Islet of Langerhans (tissue), 1 donor: Measurements from ENCODE around the gene IGF2.

Source experiments
- FAIRE-seq: peaks from one replicate; lab custom pipeline; 2011; peaks lifted over from hg19 to GRCh38; lab: Jason Lieb, UNC

Gene IGF2

DNA sequence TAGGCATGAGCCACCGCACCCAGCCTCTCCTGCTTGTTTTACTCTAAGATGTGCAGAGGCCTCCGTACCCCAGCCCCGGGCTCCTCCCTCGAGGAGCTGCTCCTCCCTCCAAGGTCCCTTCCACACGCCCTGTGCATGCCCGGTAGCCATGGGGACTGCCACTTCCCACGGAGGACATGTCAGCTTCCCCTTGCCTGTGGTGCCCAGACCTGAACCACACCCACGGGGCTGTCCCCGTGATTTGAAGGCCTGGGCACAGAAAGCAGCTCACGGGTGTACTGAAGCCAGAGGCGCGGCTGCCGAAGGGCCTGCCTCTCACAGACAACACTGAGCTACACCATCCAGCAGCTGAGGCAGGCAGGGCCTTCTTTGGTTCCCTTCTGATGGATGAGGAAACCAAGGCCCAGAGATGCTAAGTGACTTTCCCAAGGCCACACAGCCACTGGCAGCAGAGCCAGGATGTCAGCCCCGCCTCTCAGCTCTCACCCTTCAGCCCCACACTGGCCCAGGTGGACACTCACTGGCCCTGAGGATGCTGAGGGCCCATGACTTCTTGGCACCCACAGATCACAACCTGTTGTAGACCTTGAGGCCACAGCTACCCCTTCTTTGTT lies 14.5 kb upstream of the IGF2 start:
- FAIRE-seq = no peak

DNA sequence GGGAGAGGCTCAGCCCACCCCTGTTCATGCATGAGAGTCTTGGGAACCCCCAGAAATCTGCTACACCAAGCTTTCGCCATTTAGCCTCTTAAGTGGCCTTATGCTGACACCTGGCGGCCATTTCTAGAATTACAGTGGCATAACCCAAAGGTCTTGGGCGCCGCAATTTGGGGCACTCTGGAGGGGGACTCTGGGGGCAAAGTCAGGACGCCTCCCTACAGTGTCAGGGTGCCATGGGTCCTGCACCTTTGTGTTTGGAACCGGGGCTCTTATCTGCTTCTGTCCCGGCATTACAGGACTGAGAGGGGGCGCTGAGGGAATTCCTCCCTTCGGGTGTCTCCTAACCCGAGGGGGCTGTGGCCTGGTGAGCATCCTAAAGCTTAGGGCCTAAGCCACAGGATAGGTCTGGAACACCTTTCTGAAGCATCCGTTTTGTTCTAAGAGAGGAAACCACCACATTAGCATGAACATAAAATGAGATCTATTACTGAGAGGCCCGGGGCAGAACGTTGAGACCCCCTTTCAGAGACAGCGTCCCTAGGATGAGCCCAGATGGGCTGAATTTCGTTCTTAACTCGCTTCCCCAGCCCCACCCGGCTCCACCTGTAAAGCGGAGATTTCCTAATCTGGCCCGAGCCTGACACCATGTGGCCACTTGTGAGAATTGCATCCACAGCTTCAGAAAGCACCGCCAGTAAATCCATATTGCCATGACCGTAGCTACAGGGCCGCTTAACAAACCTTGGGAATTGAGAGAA lies 12.5 kb upstream of the IGF2 start:
- no peak for FAIRE-seq

DNA sequence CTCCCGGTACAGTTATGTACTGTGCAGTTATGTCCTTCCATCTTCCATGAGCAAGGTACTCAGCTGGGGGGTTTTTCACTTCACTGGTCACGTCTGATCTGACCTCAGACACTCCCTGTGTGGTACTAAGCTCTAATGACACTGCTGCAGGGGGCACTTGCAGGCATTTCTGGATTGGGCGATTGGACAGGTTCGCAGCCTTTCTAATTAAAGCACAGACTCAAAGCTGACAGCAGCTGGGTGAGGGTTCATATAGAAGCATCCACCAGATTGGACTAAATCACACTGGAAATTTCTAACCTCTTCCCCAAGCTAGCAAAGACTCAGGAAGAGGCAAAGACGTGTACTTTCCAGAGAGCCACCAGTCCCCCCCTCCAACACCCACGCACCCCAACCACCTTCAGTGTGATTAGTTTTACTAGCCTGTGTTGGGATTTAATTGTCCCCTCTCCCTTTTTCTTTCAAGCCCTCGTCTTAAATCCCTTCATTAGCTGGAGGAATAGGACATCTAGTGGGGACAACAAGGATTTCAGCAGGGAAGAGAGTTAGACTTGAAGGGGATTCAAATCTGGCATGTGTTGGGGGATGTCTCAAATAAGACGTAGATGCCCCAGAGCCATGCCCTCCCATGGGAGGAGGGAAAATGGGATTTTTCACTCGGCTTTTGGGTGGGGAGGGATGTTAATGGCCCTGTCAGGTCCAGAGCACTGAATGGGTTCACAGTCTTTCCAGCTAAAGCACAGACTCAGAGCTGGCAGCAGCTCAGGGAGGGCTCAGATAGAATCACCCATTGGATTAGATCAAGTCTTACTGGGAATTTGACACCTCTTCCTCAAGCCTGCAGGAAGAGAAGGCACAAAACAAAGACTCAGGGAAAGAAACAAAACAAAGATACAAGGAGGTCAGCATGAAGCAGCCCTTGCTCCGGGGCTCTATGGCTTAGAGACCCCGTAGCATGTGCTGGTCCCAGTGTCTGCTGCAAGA lies 11.0 kb upstream of the IGF2 start:
- peak; percentile 9 for FAIRE-seq

DNA sequence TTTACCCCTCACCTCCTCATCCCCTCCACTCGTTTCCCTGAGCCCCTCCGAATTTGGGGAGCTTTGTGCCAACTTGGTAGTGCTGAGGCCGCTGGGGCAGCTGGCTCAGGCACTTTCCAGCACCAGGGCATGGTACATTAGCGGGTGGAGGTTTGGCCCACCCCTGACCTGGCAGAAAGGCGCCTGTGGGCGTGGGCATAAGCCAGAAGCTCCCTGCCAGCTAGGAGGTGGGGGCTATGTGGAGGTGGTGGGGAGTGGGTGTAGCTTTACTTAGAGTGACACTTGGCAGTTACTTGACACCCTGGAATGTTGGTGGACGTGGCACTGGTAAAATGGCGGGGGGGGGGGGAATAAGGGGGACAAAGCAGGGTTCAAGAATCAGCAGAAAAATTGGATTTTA lies 10.3 kb upstream of the IGF2 start:
- FAIRE-seq = no peak

DNA sequence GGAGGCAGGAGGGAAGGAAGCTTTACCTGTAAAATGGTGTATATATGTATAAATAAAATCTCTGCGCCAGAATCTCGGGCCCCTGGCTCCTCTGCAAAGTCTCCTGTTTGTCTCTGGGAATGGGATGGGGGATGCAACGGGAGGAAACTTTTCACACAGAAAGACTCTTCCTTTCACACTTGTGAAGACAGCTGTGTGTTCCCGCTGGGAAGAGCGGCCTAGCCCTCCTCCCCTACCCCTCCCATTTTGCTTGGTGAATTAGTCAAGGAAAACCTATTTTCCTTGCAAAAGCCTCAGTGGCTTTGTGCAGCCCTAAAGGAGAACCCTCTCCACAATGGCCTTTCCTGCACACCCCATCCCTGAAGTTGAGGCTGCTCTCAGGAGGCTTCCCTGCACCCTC lies 9.4 kb upstream of the IGF2 start:
- FAIRE-seq = no peak

DNA sequence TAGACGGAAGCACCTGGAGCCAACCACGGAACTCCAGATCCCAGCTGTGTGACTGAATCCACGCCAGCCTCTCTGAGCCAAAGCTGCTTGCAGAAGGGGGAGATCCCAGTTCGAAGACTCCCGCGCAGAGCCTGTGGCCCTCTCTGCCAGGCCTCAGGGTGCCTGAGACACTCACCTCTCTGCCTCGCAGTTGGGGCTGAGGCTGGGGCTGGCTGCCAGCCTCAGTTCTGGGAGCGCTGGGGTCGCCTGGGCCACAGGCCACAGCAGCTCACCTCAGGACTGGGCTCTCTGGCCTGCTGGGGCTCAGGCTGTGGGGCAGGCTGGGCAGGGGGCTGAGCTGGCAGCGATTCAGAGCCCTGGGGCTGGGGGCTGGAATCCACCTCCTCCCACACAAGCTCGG lies 8.2 kb upstream of the IGF2 start:
- no peak for FAIRE-seq

DNA sequence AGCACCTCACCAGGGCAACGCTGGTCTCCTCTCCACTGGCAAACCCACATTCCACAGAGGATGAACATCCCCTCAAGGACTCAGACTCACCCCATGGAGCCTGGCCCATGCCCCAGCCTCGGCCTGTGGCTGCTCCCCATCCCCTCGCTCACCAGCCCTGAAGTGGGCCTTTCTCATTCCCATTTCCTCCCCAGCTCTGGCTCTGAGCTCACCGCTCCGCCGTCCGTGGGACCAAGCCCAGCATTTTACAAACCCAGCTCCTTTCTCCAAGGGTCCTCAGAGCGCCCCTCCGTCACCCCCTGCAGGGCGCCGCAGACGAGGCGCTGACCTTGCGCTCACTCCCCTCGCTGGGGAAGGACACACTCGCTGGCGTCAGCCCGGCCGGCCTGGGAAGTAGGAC lies 6.9 kb upstream of the IGF2 start:
- no peak for FAIRE-seq

DNA sequence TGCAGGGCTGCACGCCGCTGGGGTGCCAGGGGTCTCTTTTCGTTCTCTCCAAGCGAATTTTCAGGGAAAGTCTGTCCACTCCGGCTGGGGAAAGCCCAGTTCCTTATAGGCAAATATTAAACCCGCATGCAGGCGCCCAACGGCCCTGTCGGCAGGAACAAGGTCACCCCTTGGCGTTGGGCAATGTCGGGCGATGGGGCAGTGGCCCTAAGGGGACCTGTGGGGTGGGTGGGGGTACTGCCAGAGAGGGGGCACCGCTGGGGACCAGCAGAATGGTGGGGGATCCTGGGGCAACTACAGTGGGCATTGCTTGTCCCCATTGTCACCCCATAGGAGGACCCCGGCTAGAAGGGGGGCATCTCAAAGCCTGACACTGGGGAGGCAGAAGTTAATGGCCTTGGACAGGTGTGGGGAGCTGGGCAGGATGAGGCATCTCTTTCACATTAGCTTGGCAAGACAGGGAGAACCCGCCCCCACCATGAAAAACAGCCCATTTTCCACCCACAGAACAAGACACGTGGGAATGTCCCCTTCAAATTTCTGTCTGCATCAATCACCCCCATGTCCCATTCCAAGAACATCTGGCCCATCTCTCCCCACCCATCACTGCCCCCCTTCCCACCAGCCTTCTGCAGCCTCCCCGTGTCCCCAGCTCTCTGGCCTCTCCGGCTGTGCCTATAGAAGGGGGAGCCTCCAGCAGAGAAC lies 5.5 kb upstream of the IGF2 start:
- FAIRE-seq = no peak

DNA sequence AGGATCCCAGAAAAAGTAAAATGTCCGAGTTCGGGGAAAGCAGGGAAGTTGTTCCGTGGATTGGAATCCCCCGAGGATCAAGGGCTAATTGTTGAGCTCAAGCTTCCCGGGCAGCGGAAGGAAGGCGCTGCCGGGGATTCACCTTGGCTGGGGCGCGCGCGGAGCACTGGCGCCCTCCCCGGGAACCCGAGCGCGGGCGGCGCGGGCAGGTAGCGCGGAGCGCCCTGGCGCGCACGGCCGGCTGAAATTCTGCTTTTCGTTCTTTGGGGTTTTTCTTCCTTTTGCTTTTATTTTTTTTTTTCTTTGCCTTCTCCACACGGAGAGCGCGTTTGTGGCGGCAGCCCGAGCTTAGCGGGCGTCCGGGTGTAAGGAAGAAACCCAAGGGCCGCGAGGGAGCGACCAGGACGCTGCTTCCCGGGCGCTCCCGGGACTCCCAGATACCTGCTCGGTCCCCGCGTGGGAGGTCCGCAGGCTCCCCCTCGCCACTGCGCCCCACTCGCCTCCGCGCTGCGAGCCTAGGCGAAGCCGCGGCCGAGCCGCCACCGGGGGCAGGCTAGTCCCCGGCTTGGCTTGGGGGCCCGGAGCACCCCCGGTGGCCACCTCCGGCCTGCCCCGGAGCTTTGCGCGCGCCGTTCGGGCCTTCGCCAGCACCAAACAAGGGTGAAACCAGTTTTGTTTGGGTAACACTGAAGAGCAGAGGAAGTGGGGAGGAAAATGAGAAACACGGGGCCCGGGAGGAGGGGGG lies 4.8 kb upstream of the IGF2 start:
- FAIRE-seq = no peak

DNA sequence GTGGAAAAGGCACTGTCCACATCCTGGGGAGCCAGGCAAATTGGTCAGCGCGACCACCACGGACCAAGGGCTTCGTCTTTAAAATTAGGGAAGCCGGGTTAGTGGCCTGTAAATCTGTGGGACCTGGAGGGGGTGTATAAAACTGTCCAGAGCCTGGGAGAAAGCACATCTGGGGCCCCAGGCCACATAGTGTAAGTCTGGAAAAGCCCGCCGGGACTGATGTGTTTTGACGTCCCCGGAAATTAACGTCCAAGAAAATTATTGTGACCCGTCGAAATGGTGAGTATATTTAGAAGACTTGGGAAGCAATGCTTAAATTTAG lies 4.2 kb upstream of the IGF2 start:
- FAIRE-seq = no peak

DNA sequence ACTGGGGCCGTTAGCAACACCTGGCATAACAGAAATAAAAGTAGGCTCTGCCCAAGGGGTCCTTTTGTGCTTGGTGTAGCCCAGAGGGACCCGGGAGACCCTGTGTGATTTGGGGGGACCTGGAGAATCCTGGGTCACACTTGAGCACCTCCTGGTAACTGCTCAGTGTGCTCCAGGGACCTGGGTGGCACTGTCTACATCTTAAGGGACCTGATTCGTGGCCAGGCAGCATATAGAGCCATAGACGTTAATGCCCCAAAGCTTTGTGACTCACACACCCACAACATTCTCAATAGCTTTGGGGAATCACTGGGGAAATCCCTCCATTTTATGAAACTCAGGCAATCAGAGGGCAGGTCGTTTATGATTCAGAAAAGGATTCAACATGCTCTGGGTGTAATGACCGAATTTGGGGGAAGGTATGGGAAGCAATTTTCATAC lies 3.6 kb upstream of the IGF2 start:
- FAIRE-seq = no peak

DNA sequence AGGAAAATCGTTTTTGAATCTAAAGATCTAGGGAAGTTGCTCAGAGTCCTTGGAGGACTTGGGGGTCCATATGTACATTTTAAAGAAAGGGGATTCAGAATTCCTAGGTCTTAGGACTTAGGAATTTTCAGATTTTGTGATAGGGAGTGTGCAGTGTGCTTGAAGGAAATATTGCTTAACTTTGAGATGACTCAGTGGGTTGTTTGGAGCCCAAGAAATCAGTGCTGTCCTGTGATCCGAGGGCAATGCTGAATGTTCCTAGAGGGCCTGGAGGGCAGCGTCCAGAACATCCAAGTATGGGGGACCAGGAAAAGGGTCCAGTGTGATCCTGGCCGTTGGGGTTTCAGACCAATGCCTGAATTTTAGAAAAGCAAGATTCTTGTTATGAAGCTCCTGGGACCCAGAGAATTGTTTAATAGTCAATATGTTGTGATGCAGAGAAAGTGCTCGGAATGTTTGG lies 3.1 kb upstream of the IGF2 start:
- no peak for FAIRE-seq

DNA sequence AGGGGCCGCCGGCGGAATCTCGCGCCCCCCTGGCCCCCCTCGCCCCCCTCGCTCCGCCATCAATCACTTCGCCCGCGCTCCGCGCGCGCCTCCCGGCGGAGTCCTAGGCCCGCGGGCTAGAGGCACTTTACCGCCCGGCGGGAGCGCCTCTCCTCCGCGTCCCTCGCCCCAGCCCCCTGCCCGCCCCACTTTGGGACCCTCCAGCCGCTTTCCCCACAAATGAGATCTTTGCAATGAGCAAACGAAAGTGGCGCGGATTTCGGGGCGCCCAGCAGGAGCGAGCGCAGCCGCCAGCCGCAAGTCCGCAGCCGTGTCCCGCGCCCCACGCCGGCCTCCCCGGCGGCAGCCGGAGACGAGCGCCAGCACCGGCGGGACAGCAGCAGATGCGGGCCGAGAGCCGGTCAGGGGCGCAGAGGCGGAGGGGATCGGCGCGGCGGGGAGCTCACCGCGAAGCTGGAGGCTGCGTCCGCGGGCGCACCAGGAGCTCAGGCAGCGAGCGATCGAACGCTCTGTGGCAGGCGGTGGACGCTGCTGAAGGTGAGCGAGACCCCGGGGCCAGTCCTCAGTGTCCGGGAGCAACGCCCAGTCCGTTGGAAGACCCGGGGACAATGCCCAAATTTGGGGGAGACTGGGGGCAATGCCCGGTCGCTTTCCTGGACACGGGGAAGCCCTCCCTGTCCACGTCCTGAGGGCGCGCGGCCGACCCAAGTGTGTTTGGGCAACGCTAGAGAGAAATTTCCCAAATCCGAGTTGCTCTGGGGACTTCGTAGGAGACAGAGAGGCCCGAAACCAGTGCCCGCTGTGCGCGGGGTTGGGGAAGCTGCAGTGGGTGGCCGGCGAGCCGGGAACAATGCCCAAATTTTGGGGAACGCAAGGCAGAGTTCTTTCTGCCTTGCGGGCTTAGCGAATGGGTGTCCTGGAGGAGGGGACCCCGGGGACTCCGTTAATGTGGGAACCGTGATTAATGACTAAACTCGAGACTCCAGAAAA lies 1.5 kb upstream of the IGF2 start:
- no peak for FAIRE-seq

DNA sequence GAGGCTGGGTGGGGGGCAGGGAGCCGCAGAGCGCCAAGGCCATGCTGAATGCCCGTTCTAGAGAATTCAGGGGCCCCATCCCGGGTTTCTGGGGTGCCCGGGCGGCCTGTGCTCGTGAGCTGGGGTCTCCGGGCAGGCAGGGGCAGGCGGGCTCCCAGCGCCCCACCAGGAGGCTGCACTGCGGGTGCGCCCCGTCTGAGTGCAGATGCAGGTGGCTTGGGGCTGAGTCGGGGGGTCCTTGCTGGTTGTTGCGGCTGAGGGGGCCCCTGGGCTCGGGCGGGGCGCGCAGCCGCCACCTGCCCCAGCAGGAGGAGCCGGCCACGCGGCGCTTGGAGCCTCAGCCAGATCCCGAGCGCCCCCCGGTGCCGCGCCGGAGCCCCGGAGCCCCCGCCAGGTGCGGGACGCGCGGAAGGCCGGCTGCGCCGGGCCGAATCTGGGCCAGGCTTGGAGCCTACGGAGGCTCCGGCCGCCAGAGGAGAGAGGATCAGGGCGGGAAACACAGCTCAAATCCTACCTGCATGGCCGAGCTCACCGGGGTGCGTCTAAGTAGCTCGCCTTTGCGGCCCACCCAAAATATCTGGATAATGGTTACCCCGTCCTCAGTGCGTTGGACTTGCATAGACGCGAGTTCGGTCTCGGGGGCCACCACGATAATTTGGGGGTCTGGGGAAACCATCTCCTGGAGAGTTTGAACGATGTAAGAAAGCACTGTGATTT lies 590 bp upstream of the IGF2 start:
- no peak for FAIRE-seq

DNA sequence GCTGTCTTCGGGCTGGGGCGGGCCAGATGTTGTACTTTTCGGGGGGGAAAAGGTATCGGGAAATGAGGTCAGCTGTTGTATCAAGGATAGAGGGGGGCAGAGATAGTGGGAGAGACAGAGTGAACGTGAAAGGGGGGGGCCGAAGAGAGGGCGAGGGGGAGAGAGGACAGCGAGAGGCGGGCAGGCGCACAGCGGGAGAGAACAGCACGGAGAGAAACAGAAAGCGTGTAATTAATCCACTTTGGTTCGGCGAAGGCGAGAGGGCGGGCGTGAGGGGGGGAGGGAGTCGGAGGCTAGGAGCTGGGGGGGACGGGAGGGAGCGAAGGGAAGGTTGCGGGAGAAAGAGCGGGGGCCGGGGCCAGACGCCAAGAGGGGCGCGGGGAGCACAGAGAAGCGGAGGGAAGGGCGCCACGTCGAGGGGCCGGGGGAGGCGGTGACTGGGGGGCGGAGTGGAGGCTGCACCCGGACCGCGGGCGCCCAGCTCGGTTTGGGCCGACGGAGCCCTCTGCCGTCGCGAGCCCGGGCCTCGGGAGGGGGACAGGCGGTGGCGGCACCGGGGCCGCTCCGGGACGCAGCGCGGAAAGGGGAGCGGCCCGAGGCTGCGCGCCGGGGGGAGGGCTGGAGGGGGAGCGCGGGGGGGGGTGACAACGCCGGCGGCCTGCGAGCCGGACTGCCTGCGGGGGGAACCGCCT lies 612 bp downstream of the IGF2 start:
- FAIRE-seq = no peak

DNA sequence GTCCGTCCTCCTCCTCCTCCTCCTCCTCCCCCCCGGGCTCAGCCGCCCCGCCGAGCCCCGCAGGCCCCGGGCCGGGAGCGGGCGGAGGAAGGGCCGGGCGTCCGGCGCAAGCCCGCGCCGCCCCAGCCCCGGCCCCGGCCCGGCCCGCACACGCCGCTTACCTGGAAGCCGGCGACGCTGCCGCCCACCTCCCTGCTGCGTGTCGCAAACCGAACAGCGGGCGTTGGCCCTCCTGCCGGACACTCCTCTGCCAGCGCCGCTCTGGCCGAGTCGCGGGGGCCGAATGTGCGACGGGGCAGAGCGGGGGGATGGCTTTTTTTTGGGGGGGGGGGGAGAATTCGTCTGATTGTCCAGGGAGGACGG lies 1.1 kb downstream of the IGF2 start:
- no peak for FAIRE-seq

DNA sequence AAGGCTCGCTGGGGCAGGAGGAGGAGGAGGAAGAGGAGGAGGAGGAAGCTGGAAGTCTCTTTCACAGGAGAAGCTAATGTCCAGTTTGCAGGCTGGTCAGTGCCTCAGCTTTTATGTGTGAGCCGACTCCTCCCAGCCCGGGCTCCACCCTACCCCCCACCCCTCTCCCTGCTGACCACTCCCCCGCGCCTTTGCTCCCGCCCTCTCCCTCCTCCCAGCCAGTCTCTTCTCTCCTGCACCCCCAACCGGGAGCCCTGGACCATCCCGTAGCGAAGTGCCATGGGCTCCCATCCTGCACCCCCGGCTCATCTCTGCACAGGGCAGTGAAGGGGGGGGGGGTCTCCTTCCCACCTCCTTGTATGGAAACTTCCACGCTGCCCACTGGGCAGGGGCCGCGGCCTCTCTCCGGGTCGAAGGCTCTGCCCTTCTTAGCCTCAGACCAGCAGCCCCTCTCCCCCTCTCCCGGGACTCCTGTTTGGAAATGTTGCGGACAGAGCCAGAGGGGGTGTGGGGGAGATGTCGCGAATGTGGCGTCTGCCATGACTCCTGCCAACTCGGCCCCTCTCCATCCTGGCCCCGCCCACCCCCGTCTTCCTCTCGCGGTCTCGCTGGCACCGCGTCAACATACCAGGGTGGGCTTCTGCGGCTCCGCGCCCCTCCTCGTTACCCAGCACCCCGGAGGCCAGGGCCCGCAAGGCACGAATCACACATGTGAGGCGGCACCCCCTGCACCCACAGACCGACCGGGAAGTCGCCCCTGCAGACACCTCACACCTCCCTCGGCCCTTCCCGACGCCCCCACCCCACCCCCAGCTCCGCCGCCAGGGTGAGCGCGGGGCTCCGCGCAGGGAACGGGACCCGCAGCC lies 1.8 kb downstream of the IGF2 start:
- no peak for FAIRE-seq

DNA sequence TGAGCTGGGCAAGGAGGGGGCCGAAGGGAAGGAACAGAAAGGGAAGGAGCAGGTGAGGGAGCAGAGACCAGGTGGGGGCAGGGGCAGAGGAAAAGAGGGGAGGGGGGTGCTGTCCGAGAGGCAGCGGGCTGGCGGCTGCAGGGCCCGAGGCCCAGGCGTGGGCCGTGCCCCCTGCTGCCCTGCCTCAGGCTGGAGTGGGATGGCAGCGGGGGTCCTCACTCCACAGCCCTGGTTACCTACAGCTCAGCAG lies 2.3 kb downstream of the IGF2 start:
- FAIRE-seq = no peak
